NCI-H446 treated with DMSO at 0.1 percent for 48 hours (cell line): ENCODE results near the gene MAP3K21.

Experiments used
- DNase-seq: peaks from one replicate; lab custom pipeline; 2025; lab: John Stamatoyannopoulos, UW

Gene MAP3K21

DNA sequence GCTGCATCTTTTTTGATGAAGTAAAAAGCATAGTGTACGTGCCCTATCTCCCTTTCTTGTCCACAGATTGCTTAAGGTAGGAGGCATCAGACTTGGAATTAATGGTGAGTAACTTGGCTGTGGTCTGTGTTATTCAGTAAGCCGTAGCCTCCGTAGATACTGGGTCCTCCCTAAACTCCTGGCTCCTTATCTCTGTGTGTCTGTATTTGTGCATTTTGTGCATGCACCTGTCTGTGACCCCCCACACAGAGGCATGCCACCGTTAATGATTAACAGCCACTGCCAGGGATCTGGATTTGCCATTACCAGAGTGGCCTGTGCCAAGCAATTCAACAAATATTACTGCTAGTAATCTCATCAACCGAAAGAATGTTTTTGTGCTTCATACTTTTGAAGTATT, 31.9 kb downstream of the MAP3K21 start:
- DNase-seq = no peak

DNA sequence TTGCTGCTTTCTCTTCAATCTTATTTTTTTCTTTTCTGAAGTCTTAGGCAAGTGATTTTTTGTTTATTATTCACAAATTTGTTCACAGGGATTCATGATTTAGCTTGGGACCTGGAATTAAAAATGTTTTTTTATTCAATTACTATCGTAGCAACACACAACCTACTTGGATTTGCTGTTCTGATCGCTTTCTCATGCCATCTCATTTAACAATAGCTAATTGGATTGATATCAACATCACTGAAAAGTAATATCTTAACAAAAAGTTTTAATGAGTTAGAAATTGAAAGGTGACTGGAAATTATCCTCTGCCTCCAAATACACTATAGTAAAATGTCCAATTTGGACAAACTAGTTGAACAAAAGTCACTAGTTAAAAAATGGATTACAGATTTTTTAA, 32.4 kb downstream of the MAP3K21 start:
- no peak for DNase-seq

DNA sequence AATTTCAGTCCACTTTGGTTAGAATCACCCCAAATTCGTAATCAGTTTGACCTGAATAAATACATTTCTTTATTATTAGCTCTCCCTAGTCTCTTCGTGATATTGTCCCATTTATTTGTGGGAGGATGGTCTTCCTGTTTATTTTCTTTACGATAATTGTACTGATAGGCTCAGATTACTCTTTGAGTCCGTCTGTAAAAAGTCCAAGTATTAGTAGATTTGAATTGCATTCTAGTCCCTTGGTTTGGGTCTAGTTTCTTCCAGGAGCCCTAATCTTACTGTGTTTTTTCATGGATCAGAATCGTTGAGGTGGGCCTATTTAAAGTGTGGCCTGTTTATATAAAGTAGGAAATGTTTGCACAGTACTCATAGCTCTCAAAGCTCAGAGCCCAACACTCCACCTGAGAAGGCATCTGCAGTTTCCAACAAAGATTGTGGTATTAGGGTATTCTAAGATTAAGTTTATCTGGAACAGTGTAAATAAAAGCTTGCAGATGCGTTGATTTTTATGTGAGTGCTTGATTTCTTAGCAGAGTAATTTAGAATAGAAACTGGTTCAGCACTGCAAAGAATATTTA, 33.1 kb downstream of the MAP3K21 start:
- DNase-seq = no peak

DNA sequence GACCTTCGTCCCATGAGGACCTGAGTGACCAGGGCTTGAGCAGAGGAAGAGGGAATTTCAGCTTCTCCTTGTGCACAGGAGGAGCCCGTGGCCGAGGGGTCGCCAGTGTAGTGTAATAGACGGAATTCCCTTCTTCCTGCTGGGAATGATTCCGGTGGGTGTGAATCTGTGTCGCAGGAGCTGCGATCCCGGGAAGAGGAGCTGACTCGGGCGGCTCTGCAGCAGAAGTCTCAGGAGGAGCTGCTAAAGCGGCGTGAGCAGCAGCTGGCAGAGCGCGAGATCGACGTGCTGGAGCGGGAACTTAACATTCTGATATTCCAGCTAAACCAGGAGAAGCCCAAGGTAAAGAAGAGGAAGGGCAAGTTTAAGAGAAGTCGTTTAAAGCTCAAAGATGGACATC, 34.4 kb downstream of the MAP3K21 start:
- no peak for DNase-seq

DNA sequence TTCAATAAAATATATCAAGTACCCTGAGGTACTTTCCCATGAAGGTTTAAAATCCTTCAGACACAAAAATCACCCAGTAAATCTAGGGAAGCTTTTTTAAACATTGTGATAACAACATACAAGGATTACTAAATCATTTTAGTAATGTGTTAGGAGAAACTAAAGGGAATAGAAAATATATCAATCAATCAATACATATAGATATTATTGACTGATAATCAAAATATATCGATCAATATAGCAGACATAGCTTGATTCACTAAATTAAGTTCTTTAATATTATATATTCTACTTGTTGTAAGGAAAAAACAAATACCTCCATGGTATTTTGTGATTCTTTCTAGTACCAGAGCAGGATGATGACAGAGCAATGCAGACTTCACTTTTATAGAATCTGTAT, 35.2 kb downstream of the MAP3K21 start:
- DNase-seq = no peak

DNA sequence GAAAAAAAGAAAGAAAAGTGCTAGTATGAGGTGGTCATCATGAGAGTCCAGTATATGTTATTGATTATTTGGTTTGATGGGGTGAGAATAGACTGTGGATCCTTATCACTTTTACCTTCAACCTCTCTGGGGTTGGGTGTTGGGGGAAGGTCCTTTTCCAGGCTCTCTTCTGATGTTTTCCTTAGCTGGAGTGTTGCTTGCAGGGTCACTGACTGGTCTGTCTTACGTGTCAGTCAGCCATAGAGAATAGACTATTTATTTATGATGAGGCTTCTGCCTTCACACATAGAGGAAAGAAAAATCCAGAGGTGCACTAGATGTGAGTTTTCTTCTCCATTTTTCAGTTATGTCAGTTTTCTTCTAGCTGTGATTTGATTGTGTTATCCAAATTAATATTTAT, 36.5 kb downstream of the MAP3K21 start:
- no peak for DNase-seq

DNA sequence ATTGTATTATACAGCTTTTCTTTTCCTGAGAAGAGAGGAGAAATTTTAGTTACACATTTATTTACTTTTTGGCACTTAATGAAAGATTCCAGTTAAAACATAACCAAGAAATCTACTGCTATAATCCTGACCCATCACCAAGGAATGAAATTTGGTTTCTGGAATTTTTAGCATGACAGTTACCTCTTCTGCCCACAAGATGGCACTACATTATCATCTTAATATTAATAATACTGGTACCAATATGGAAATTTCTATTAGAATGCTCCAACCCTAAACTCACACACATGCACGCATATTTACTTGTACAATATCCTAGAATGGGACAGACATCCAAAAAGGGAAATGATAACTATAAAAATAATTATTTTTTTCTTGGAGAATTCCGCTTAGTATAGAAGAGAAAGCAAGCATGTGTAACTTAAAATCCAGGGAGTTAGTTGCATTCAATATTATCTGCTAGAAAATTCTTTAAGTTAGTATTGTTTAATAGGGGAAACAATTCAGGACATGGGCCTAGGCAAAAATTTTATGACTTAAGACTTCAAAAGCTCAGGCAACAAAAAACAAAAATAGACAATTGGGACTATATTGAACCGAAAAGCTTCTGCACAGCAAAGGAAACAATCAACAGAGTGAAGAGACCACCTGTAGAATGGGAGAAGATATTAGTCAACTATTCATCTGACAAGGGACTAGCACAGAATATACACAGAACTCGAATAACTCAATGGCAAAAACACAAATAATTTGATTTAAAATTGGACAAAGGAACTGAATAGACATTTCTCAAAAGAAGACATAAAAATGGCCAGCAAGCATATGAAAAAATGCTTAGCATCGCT, 37.4 kb downstream of the MAP3K21 start:
- DNase-seq = no peak

DNA sequence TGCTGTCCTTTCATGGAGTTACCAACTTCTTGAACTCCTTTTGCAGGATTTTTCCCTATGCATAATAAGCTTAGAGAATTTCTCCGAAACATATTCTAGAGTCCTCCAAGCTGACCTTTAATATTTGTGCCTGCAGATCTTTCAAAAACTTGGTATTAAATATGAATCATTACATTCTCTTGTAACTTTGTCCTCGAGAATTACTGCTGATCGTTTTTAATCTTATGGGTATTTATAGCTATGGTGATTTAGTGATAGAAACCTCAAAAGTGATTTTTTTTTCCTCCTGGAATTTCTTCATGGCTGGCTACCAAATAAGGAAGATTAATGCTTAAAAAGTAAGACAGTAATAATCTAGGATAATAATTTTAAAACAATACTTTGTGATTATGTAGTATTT, 39.1 kb downstream of the MAP3K21 start:
- no peak for DNase-seq

DNA sequence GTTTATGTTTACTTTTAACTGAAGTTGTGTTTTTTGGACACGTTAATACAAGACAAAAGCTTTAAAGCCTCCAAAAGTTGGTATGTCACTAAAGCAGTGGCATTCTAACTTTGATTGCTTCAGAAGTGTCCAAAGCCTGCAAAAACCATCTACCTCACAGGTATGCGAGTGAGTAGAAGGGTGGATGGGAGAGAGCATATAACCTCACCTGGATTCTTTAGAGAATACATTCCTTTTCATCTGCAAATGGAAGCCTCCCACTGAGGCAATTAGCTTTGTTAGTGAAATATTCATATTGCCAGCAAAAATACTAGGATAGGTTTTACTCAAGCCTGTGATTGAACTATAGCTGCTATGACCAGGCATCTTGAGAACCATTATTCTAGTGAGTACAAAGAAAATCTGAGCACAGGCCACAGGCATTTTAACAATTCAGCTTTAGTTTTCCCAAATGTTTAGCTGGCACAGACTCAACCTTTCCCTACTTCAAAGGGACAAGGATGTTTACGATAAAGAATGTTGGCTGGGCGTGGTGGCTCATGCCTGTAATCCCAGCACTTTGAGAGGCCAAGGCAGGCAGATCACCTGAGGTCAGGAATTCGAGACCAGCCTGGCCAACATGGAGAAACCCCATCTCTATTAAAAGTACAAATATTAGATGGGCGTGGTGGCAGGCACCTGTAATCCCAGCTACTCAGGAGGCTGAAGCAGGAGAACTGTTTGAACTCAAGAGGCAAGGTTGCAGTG, 39.7 kb downstream of the MAP3K21 start:
- no peak for DNase-seq

DNA sequence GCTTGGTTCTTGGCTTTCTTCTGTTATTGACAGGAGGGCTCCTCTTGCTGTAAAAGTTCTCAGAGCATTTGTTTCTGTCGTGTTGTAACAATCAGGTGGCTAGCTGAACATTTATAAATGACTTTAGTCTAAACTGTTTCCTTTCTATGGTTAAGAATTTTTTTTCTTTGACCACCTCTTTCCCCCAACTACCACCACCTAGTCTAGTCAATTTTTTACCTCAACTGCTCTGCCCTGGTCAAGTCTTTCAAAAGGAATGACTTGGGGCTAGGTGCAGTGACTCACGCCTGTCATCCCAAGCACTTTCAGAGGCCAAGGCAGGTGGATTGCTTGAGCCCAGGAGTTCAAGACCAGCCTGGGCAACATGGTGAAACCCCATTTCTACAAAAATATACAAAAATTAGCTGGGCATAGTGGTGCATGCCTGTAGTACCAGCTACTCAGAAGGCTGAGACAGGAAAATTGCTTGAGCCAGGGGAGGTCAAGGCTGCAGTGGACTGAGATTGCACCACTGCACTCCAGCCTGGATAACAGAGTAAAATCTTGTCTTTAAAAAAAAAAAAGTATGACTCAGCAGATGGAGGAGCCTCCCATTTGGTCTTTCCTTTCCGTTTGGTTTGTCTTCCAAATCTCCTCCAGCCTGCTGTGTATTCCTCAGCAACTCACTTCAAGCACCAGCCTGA, 40.7 kb downstream of the MAP3K21 start:
- no peak for DNase-seq

DNA sequence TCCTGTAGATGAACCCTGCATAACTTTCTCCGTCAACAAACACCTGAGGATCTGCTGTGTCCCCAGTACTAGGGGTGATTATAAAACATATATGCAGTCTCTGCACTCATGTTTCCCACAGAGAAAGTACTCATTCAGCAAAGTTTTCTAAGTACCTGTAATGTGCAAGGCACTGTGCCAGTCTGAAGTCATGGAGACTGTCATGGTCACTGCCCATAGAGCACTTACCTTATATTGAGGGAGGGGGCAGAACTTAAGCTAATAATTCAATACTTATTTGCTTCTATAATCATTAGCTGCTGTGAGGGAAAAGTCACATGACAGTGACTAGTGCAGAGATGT, 41.2 kb downstream of the MAP3K21 start:
- DNase-seq = no peak

DNA sequence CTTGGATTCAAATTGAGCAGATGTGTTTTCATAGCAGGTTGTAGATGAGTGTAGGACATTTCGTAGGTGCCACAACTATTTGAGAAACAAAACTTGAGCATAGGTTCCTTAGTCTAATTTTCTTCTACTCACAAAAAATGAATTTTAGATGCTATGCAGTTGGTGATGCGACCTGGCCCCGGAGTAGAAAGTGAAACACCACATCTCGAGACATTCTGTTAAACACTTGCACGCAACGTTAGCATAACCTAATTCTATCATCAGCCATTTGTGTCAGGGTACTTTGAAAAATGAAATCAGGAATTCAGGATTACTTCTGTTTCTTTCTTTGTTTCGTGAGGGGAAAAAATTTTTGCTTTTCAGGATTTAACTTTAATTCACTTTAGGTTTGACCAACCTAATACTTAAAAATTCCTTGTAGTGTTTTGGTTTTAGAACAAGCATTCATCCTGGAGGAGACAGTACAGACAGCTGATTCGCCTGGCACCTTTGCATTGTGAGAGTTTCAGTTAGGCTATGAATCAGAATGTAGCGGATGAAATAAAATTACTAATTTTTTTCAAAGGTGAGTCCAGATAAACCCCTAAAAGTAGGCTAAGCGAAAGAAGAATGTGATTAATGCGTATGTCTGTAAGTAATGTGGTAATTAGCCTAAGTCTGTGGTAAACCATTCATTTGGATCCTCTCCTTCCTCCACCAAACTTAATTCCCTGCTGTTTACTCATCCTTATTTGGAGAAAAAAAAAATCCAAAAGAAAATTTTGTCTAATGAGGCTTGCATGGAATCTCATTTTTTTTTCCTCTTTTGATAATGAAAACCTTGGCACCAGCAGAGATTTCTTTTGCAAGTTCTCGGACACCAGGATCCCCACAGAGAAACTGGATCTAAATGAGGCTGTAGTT, 44.9 kb downstream of the MAP3K21 start:
- no peak for DNase-seq

DNA sequence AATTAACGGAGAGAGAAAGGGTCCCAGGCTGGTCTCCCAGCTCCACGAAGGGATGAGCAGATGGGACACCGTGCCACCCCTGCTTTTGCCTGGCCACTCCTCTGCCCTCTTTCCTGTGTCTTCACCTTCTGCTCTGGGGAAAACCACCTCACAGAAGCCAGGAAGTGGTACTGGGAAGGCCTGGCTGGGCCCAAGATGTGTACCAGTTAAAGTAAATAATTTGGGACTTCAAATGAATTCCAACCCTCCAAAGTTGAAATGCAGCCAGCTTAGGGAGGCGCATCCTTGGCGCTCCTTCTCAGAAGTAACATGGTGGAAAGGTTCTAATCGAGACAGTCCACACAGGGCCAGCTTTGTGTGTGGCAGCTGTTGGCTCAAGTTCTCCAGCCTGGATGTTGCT, 45.7 kb downstream of the MAP3K21 start:
- DNase-seq = no peak

DNA sequence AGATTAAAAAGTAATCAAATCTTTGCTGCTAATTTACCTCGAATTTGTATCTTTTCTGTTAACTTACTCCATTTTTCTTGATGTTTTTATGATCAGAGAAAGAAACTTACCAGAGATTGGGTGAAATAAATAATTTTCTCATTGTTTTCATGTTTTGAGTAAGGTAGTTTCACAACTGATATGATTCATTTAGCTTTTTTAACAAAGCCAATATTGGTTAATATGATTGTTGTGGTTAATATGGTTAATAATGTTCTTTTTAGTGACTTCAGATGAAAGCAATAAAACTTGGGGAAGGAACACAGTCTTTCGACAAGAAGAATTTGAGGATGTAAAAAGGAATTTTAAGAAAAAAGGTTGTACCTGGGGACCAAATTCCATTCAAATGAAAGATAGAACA, 48.1 kb downstream of the MAP3K21 start:
- no peak for DNase-seq

DNA sequence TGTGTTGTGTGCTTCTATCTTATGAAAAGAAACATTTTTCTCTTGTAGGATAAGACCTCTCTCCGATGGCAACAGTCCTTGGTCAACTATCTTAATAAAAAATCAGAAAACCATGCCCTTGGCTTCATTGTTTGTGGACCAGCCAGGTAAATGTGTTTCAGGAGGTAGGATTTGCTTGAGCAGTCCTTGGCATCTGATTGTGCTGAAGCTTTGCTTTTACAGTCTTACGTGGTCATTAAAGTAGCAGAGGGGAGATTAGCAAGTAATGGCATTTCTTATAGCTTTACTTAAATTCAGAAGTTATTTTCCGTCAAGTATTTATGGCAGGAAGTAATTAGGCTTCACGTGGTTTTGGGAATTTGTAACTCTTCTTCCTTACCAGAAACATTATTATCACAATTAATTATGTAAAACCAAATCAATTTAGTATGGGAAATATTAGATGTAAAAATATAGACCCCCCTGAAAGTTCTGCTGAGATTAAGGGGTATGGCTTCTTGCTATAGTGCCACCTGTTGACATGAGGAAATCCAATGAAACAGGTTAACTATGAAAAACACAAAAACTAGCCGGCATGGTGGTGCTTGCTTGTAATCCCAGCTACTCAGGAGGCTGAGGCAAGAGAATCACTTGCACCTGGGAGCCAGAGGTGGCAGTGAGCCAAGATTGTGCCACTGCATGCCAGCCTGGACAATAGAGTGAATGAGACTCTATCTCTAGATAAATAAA, 49.0 kb downstream of the MAP3K21 start:
- no peak for DNase-seq

DNA sequence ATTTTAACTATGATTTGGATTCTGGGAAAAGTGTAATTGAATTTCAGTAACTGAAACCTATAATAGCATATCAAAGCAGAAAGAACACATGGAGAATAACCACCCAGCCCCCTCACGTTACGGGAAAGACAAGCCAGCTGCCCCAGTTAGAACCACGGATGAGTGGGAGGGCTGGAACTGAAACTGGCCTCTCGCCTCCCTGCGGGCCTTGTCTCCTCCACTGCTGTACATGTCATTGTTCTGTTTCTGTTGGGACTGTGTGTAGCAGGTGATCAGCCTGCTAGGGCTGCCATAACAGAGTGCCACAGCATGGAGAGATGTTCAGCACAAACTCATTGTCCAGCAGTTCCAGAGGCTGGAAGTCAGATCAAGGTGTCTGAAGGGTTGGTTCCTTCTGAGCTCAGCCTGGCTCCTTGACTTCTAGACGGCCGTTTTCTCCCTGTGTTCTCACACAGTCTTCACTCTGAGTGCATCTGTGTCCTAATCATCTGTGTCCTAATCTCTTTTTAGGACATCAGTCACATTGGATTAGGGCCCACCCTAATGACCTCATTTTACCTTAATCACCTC, 52.4 kb downstream of the MAP3K21 start:
- no peak for DNase-seq

DNA sequence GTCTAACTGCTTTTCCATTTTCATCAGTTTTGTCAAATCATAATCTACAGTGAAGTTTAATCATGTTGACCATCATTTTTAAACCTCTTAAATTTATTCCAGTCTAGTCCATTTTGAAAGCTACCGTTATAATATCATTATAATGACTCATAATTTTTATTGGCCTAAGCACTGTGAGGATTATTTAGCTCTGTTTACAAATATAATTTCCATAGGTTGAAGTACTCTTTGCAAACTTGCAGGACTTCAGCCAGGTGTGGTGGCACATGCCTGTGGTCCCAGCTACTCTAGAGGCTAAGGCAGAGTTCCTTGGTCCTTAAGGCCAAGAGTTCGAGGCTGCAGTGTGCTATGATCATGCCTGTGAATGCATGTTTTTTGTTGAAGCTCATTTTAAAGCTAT, 54.3 kb downstream of the MAP3K21 start:
- no peak for DNase-seq

DNA sequence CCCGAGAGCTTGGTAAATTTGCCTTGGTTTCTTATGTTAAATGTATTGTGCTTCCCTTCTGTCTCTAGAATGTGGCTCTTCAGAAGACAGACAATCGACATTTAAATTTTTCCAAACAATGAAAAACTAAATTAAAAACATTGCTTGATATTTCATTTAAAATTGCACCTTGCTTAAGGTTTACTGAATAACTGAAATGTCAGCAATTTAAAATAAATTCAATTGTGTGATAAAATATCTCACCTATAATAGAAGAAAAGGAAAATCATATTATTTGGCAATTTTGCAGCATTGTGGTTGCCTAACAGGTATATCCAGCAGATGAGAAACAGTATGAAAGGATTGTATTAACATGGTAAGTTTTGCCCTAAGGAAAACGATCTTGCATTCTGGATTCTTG, 56.5 kb downstream of the MAP3K21 start:
- no peak for DNase-seq

DNA sequence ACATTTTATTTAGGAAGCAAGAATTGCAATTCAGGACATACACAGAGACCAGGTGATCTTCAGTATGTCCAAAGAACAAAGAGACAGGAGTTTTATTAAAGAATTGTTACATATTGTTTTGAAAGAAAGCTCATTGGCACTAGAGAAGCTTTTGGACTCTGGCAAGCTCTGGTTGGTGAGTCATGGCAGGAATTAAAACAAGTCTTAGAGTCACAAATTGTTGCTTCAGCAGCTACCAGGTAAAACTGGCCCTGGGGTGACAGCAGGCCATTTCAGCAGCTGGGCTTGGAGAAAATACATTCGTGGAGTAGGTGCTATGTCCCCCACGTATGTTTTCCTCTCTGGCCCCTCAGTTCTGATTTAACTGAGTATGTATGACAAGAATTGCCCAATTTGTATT, 58.8 kb downstream of the MAP3K21 start:
- no peak for DNase-seq

DNA sequence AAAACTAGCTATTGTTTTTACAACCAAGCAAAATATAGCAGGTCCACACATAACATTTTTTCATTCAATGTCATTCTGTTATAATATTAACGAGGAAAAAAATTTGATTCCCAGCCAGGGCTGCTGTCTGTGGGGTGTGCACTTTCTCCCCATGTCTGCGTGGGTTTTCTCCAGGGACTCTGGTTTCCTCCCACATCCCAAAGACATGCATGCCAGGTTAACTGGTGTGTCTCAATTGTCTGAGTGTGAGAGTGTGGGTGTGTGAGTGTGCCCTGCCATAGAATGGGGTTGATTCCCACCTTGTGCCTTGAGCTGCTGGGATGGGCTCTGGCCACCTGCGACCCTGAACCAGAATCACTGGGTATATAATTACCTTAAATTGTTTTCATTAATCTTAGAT, 60.1 kb downstream of the MAP3K21 start:
- DNase-seq = no peak

DNA sequence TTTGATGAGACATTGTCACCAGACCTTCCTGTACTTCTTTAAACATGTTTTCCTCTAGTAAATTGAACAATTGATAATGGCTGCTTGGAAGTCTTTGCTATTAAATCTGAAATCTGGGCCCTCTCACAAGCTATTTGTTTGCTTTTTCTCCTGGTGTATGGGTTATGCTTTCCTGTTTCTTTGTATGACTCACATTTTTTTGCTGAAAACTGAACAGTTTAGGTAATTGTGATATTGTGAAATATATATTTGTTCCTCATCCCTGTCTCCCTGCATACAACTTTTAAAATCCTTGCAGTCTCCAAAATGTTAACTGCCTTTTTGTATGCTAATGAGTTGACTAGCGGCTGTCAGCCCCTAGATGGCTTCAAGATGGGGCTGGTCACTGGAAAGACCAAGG, 61.6 kb downstream of the MAP3K21 start:
- DNase-seq = no peak
